ENCODE results near the gene SLC4A2.

GRCh38 chr7:151013733-151014497 is 45.5 kb upstream of the SLC4A2 start:
- TF ChIP-seq CTCF (IDR thresholded peaks at IDR 0.05) (no peak), EP300 (IDR thresholded peaks at IDR 0.05) (no peak), POLR2AphosphoS5 (IDR thresholded peaks at IDR 0.05) (no peak), POLR2A (IDR thresholded peaks at IDR 0.05) (no peak)
